Calu3 (cell line): ENCODE measurements around the gene SORCS3. TPM values are rescaled to one million over a fixed set of nuclear protein-coding genes. Genes with fewer than 3 reads are reported as not detected.
"Not testable (repeated sequence)": the region's sequence is repeated elsewhere in the genome, so short reads cannot be mapped to it uniquely, and the experiment has no call there.

Experiments
- BruUV-seq: library from RNA; stranded (reverse); fragments of 400-500 nt; replicated peaks from 2 replicates; lab custom pipeline; 2021; lab: Mats Ljungman, UMichigan
- CTCF ChIA-PET: fragments of 300-600 bp; sonication (Branson Sonifier 250); formaldehyde crosslinking; loops from one replicate; lab custom pipeline; 2022; ENCODE audit warnings: antibody characterized with exemption; lab: Charles Lee
- DNase-seq: peaks from one replicate; pipeline ENCODE4 v3.0.0; 2022
- H3K27ac Mint-ChIP-seq: one replicate; pipeline ENCODE4 v1.8.0; 2022; ENCODE audit warnings: mixed read lengths; ENCODE audit not compliant: unreplicated experiment
- H3K27me3 Mint-ChIP-seq: one replicate; pipeline ENCODE4 v1.8.0; 2022; ENCODE audit warnings: mixed read lengths; ENCODE audit not compliant: unreplicated experiment
- H3K36me3 Mint-ChIP-seq: one replicate; pipeline ENCODE4 v1.8.0; 2022; ENCODE audit warnings: mild to moderate bottlenecking, moderate library complexity, mixed read lengths; ENCODE audit not compliant: insufficient read depth, unreplicated experiment
- H3K4me1 Mint-ChIP-seq: one replicate; pipeline ENCODE4 v1.8.0; 2022; ENCODE audit warnings: mild to moderate bottlenecking, low read depth, mixed read lengths; ENCODE audit not compliant: unreplicated experiment
- H3K4me3 Mint-ChIP-seq: one replicate; pipeline ENCODE4 v1.8.0; 2022; ENCODE audit warnings: mild to moderate bottlenecking, low read depth, moderate library complexity, mixed read lengths; ENCODE audit not compliant: unreplicated experiment
- H3K9me3 Mint-ChIP-seq: one replicate; pipeline ENCODE4 v1.8.0; 2022; ENCODE audit warnings: low read depth, mixed read lengths; ENCODE audit not compliant: unreplicated experiment
- CTCF ChIP-seq: fragments of 200-600 bp; IDR thresholded peaks from one replicate; pipeline ENCODE4 v1.8.0; 2022; ENCODE audit warnings: antibody characterized with exemption; ENCODE audit not compliant: unreplicated experiment
- intact Hi-C: fragments of 100-400 bp; cut with micrococcal nuclease; formaldehyde crosslinking; loops from one replicate; pipeline ENCODE4 v1.10.0; 2022; ENCODE audit not compliant: unreplicated experiment
- total RNA-seq: library from RNA; stranded (reverse); gene quantifications from 2 replicates; pipeline ENCODE4 v1.2.3, GENCODE V29; 2022

The SORCS3 gene
- total RNA-seq, 1 experiment from 2014 or later, result not detected

GRCh38 chr10:104690101-104690500, 49.0 kb downstream of the SORCS3 start:
- TF ChIP-seq CTCF, result no peak
- no TSS peak for BruUV-seq
- peaks cover 37% of the 10 kb centered on the region for H3K27me3 Mint-ChIP-seq
- DNase-seq, result no peak
- intact Hi-C loops, result no loop called here
- H3K36me3 Mint-ChIP-seq, result peaks cover 5% of the 10 kb centered on the region
- no peak overlapping the region for H3K4me3 Mint-ChIP-seq
- no peaks in the 10 kb centered on the region for H3K4me1 Mint-ChIP-seq
- H3K9me3 Mint-ChIP-seq, result no peaks in the 10 kb centered on the region
- CTCF ChIA-PET, result no interaction called here
- H3K27ac Mint-ChIP-seq, result no peak overlapping the region

GRCh38 chr10:104690959-104691358, 49.9 kb downstream of the SORCS3 start:
- peaks cover 32% of the 10 kb centered on the region for H3K27me3 Mint-ChIP-seq
- no peak overlapping the region for H3K27ac Mint-ChIP-seq
- no TSS peak for BruUV-seq

GRCh38 chr10:104694074-104694473, 53.0 kb downstream of the SORCS3 start:
- no peak for DNase-seq
- Mint-ChIP-seq H3K27ac (no peak overlapping the region), H3K9me3 (no peaks in the 10 kb centered on the region), H3K27me3 (peaks cover 11% of the 10 kb centered on the region), H3K36me3 (peaks cover 5% of the 10 kb centered on the region), H3K4me3 (no peak overlapping the region), H3K4me1 (no peaks in the 10 kb centered on the region)
- intact Hi-C loops, result no loop called here
- TF ChIP-seq CTCF, result no peak
- CTCF ChIA-PET, result no interaction called here
- no TSS peak for BruUV-seq

More at GRCh38 chr10:104690959-104691358, 49.9 kb downstream of the SORCS3 start:
- DNase-seq, result no peak
- CTCF ChIA-PET, result no interaction called here
- Mint-ChIP-seq H3K4me3 (no peak overlapping the region), H3K4me1 (no peaks in the 10 kb centered on the region), H3K36me3 (peaks cover 5% of the 10 kb centered on the region), H3K9me3 (no peaks in the 10 kb centered on the region)
- intact Hi-C loops, result no loop called here
- no peak for TF ChIP-seq CTCF

GRCh38 chr10:104703262-104703661, 62.2 kb downstream of the SORCS3 start:
- H3K9me3 Mint-ChIP-seq, H3K36me3 Mint-ChIP-seq, BruUV-seq, DNase-seq, H3K27ac Mint-ChIP-seq, H3K4me3 Mint-ChIP-seq, intact Hi-C loops, H3K4me1 Mint-ChIP-seq: not testable (repeated sequence)
- H3K27me3 Mint-ChIP-seq, result peaks cover 28% of the 10 kb centered on the region
- CTCF ChIA-PET, result interaction anchor here (0.7 kb wide), 1 partner anchor 16 kb away, joined by 3 read pairs; no protein-coding TSS in a partner anchor

- no peak for TF ChIP-seq CTCF
- intact Hi-C loops, result no loop called here
- CTCF ChIA-PET, result no interaction called here
- H3K36me3 Mint-ChIP-seq, result no peaks in the 10 kb centered on the region
- no peaks in the 10 kb centered on the region for H3K9me3 Mint-ChIP-seq
- H3K27me3 Mint-ChIP-seq, result peaks cover 10% of the 10 kb centered on the region
- BruUV-seq, result no TSS peak
- H3K4me1 Mint-ChIP-seq, result no peaks in the 10 kb centered on the region
- DNase-seq, result no peak
- no peak overlapping the region for H3K4me3 Mint-ChIP-seq
- no peak overlapping the region for H3K27ac Mint-ChIP-seq
Measured at GRCh38 chr10:104706886-104707285, 65.8 kb downstream of the SORCS3 start.
